B cell (primary cell): Measurements from ENCODE around the gene TNFRSF19. TPM values are rescaled to one million over a fixed set of nuclear protein-coding genes. Genes with fewer than 3 reads are reported as not detected.

Source experiments
- ATAC-seq: fragments of 200-7000 bp; cut with Tn5 transposase; one replicate; pipeline ENCODE4 v1.10.0; 2021; ENCODE audit warnings: low read depth, mild to moderate bottlenecking, moderate number of reproducible peaks, moderate library complexity
- CTCF ChIA-PET: fragments of 350-600 bp; sonication (Branson Sonifier 250); formaldehyde crosslinking; loops from one replicate; lab custom pipeline; 2021; ENCODE audit warnings: antibody characterized with exemption, inconsistent platforms; lab: Charles Lee
- POLR2A ChIA-PET: fragments of 350-600 bp; sonication (Branson Sonifier 250); formaldehyde crosslinking; loops from one replicate; lab custom pipeline; 2021; ENCODE audit warnings: antibody characterized with exemption; lab: Charles Lee
- DNase-seq: peaks from one replicate; pipeline ENCODE4 v3.0.0; 2013
- H2AFZ ChIP-seq: 2 replicates; pipeline ENCODE4 v1.6.1; 2012; ENCODE audit warnings: mild to moderate bottlenecking, low read depth, low read length; ENCODE audit not compliant: insufficient read depth, poor library complexity, severe bottlenecking
- H3K27ac ChIP-seq, 2 donors: 1 replicate in 1 of 2; 2 replicates in 1 of 2; pipeline ENCODE4 v1.5.1; 2012 to 2013; ENCODE audit warnings: low read length in 2 of 2, mild to moderate bottlenecking in 2 of 2, moderate library complexity in 1 of 2
- H3K27me3 ChIP-seq, 4 experiments: fragments of 200-600 bp in 1 of 4; sonication (generic) in 1 of 4; replicated peaks in 1 of 4; 1 replicate in 2 of 4; 2 replicates in 2 of 4; pipeline versions ENCODE4 v1.6.1 to v1.7.0; 2013 to 2016; ENCODE audit warnings: low read length in 3 of 4, mild to moderate bottlenecking in 2 of 4, mixed read lengths in 1 of 4, moderate library complexity in 1 of 4; ENCODE audit not compliant: insufficient read depth in 4 of 4, control insufficient read depth in 3 of 4; ENCODE audit errors: control extremely low read depth in 1 of 4
- H3K36me3 ChIP-seq, 2 experiments: replicated peaks in 1 of 2; 1 replicate in 1 of 2; 2 replicates in 1 of 2; pipeline versions ENCODE4 v1.6.1 to v1.7.1; 2013; ENCODE audit warnings: low read length in 1 of 2; ENCODE audit not compliant: insufficient read depth in 2 of 2, control insufficient read depth in 1 of 2; ENCODE audit errors: control extremely low read depth in 1 of 2, extremely low read depth in 1 of 2
- H3K4me1 ChIP-seq, 2 donors: fragments of 200-600 bp in 1 of 2; sonication (generic) in 1 of 2; 1 replicate in 1 of 2; 2 replicates in 1 of 2; pipeline versions ENCODE4 v1.5.1 to v1.6.1; 2013 to 2017; ENCODE audit warnings: low read length in 2 of 2; ENCODE audit not compliant: control insufficient read depth in 2 of 2, insufficient read depth in 2 of 2
- H3K4me2 ChIP-seq: replicated peaks from 2 replicates; pipeline ENCODE3; 2012; ENCODE audit warnings: mild to moderate bottlenecking, low read depth, low read length; ENCODE audit not compliant: poor library complexity, severe bottlenecking
- H3K4me3 ChIP-seq, 5 experiments: fragments of 200-600 bp in 1 of 5; sonication (generic) in 1 of 5; 1 replicate in 3 of 5; 2 replicates in 2 of 5; pipeline versions ENCODE4 v1.5.1 to v1.7.0; 2011 to 2016; ENCODE audit warnings: low read length in 4 of 5, mild to moderate bottlenecking in 4 of 5, low read depth in 2 of 5, control low read depth in 1 of 5, moderate library complexity in 1 of 5; ENCODE audit not compliant: insufficient read depth in 1 of 5; ENCODE audit errors: control extremely low read depth in 1 of 5, extremely low read depth in 1 of 5
- H3K79me2 ChIP-seq: fragments of 200-600 bp; sonication (generic); one replicate; pipeline ENCODE4 v1.6.0; 2016; ENCODE audit warnings: low read length; ENCODE audit not compliant: control insufficient read depth, insufficient read depth
- H3K9ac ChIP-seq: fragments of 200-600 bp; sonication (generic); 2 replicates; pipeline ENCODE4 v1.6.1; 2017; ENCODE audit warnings: mild to moderate bottlenecking, low read length, moderate library complexity
- H3K9me3 ChIP-seq, 3 donors: one replicate each; pipeline versions ENCODE4 v1.6.1 to v1.7.1; 2013; ENCODE audit warnings: low read length in 2 of 3; ENCODE audit not compliant: control insufficient read depth in 2 of 3, insufficient read depth in 1 of 3; ENCODE audit errors: control extremely low read depth in 1 of 3
- H4K20me1 ChIP-seq: 2 replicates; pipeline ENCODE4 v1.6.0; 2012; ENCODE audit warnings: mild to moderate bottlenecking, low read length; ENCODE audit not compliant: insufficient read depth, control insufficient read depth, poor library complexity, severe bottlenecking
- H3K27ac Mint-ChIP-seq: one replicate; pipeline ENCODE4 v1.8.0; 2021; ENCODE audit warnings: mixed read lengths
- H3K27me3 Mint-ChIP-seq: one replicate; pipeline ENCODE4 v1.8.0; 2021; ENCODE audit warnings: mixed read lengths
- H3K4me1 Mint-ChIP-seq: one replicate; pipeline ENCODE4 v1.8.0; 2021; ENCODE audit warnings: mixed read lengths
- H3K4me3 Mint-ChIP-seq: one replicate; pipeline ENCODE4 v1.8.0; 2021; ENCODE audit warnings: mixed read lengths
- H3K9me3 Mint-ChIP-seq: one replicate; pipeline ENCODE4 v1.8.0; 2022; ENCODE audit warnings: mixed read lengths; ENCODE audit not compliant: insufficient read depth
- CTCF ChIP-seq: fragments of 200-600 bp; IDR thresholded peaks from one replicate; pipeline ENCODE4 v1.8.0; 2022; ENCODE audit warnings: antibody characterized with exemption, mild to moderate bottlenecking
- EZH2 ChIP-seq: IDR thresholded peaks from 2 replicates; pipeline ENCODE4 v1.6.1; 2012; ENCODE audit warnings: borderline replicate concordance, low read depth, mild to moderate bottlenecking, moderate library complexity, low read length; ENCODE audit not compliant: insufficient read depth, poor library complexity, severe bottlenecking
- WGBS: methylation state at CpG from one replicate; pipeline ENCODE4 v1.1.5; 2013; ENCODE audit warnings: missing lambda C conversion rate; ENCODE audit not compliant: insufficient coverage; 5-methylcytosine and 5-hydroxymethylcytosine counted together
- intact Hi-C: fragments of 100-400 bp; cut with micrococcal nuclease; formaldehyde crosslinking; loops from one replicate; pipeline ENCODE4 v1.10.0; 2022
- polyA plus RNA-seq: library from polyadenylated mRNA; depleted of rRNA; stranded (reverse); fragments of >200 nt; gene quantifications from 2 replicates; pipeline ENCODE4 v1.2.3, GENCODE V29; 2012
- total RNA-seq, 2 donors: library from RNA; stranded (reverse); fragments of 120-200 nt in 1 of 2; gene quantifications; 1 replicate in 1 of 2; 2 replicates in 1 of 2; pipeline versions ENCODE4 v1.2.3 to v1.2.4, GENCODE V29; 2013 to 2022

Gene TNFRSF19
- total and polyA plus RNA-seq, 2 donors (not counting 1 experiment from before 2014, with no cell fraction given): 0.36 TPM; not detected in 1

DNA sequence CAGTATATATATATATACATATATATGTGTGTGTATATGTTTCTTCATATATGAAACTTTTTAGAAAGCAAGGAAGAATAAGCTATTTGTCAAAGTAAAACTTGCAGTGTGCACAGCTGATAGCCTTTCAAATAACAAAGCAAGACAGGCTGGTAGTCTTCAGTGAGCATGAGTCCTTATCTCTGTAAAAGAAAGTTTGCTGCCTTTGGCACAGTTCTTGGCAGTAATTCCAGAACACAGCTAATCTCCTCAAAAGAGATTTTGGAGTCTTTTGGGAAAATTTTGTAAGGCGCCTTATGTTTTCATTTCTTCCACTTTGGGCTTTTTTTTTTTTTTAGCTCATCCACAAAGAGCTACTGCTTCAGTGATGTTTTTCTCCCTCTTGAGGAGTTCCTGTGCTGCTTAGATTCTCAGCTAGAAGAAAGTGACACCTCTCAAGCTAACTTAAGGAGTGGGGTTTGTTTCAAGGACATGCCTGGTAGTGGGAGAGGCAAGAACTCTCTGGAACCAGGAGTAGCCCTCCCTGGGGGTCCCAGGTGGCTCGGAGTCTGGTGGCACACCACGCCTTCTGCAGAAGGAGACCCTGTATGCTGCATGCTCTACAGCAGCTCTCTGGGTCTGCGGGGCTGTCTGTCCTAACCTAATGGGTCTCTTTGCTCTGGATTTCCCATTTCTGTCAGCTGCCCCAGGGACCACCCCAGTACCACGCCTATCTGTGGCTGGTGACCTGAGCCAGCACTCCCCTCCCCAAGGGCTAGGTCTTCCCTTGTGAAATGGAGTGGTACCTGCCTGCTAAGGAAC is 58.8 kb downstream of the TNFRSF19 start:
- Histone ChIP-seq H3K36me3 (no peaks in the 10 kb centered on the region), H3K4me1 (no peaks in the 10 kb centered on the region), H3K4me2 (no peak overlapping the region), H2AFZ (no peak overlapping the region), H3K9ac (no peak overlapping the region), H3K79me2 (no peaks in the 10 kb centered on the region), H3K9me3 (no peaks in the 10 kb centered on the region), H3K27me3 (peaks cover 0 to 3% (median 1%) of the 10 kb centered on the region in 4 experiments), H3K4me3 (no peak overlapping the region), H4K20me1 (no peaks in the 10 kb centered on the region), H3K27ac (no peak overlapping the region)
- TF ChIP-seq EZH2: no peak
- no peak for TF ChIP-seq CTCF
- intact Hi-C loops: no loop called here
- Mint-ChIP-seq H3K4me3 (no peak overlapping the region), H3K27ac (no peak overlapping the region), H3K27me3 (peaks cover 33% of the 10 kb centered on the region), H3K9me3 (no peaks in the 10 kb centered on the region), H3K4me1 (no peaks in the 10 kb centered on the region)
- POLR2A ChIA-PET: no interaction called here
- DNase-seq (no peak), ATAC-seq (no peak)
- CTCF ChIA-PET: interaction anchor here (0.6 kb wide), 1 partner anchor 357 kb away, joined by 3 read pairs; no protein-coding TSS in a partner anchor
- WGBS: 93% methylated on average over 2 of the region's 5 CpGs

GRCh38 chr13:23629566-23630272 is 59.5 kb downstream of the TNFRSF19 start:
- Histone ChIP-seq H3K27me3 (peaks cover 0 to 3% (median 1%) of the 10 kb centered on the region in 4 experiments), H3K79me2 (no peaks in the 10 kb centered on the region), H3K4me2 (no peak overlapping the region), H3K4me3 (no peak overlapping the region), H3K9ac (no peak overlapping the region), H3K36me3 (no peaks in the 10 kb centered on the region), H3K9me3 (no peaks in the 10 kb centered on the region), H4K20me1 (no peaks in the 10 kb centered on the region), H3K27ac (no peak overlapping the region), H3K4me1 (no peaks in the 10 kb centered on the region), H2AFZ (no peak overlapping the region)
- TF ChIP-seq EZH2: no peak
- no peak for TF ChIP-seq CTCF
- POLR2A ChIA-PET: no interaction called here
- H3K4me3 Mint-ChIP-seq: no peak overlapping the region
- DNase-seq (no peak), ATAC-seq (no peak)
- no peak overlapping the region for H3K27ac Mint-ChIP-seq
- WGBS: 77% methylated on average over 4 of the region's 6 CpGs
- H3K27me3 Mint-ChIP-seq: peaks cover 33% of the 10 kb centered on the region
- intact Hi-C loops: no loop called here
- H3K4me1 Mint-ChIP-seq: no peaks in the 10 kb centered on the region
- H3K9me3 Mint-ChIP-seq: no peaks in the 10 kb centered on the region
- CTCF ChIA-PET: interaction anchor here (0.6 to 0.7 kb wide), 2 partner anchors 356 to 380 kb away, joined by 3 to 7 read pairs; no protein-coding TSS in a partner anchor
